ENCODE measurements around the gene DIS3L2.
"Not testable (repeated sequence)": the region's sequence is repeated elsewhere in the genome, so short reads cannot be mapped to it uniquely, and the experiment has no call there.

The DIS3L2 gene

GRCh38 chr2:232102380-232102779 lies 140.9 kb downstream of the DIS3L2 start:
- Histone ChIP-seq H3K4me3 (replicated peaks; ENCODE audit: low read depth, low read length) (no peak overlapping the region), H3K36me3 (ENCODE audit: control insufficient read depth, insufficient read depth, low read length) (no peaks in the 10 kb centered on the region), H3K27me3 (replicated peaks; ENCODE audit: control insufficient read depth, insufficient read depth, low read length) (no peaks in the 10 kb centered on the region)
- no peak for DNase-seq (ENCODE audit: extremely low read depth, insufficient read length)
- no peak for TF ChIP-seq CTCF (IDR thresholded peaks at IDR 0.05; ENCODE audit: insufficient read depth, low read length, poor library complexity, severe bottlenecking)

GRCh38 chr2:232103140-232103737 lies 141.7 kb downstream of the DIS3L2 start:
- H3K27me3 ChIP-seq (replicated peaks; ENCODE audit: control insufficient read depth, insufficient read depth, low read length): no peaks in the 10 kb centered on the region
- H3K36me3 ChIP-seq (ENCODE audit: control insufficient read depth, insufficient read depth, low read length): no peaks in the 10 kb centered on the region
- no peak overlapping the region for H3K4me3 ChIP-seq (replicated peaks; ENCODE audit: low read depth, low read length)
- no peak for TF ChIP-seq CTCF (IDR thresholded peaks at IDR 0.05; ENCODE audit: insufficient read depth, low read length, poor library complexity, severe bottlenecking)
- no peak for DNase-seq (ENCODE audit: extremely low read depth, insufficient read length)

GRCh38 chr2:232104076-232104646 lies 142.6 kb downstream of the DIS3L2 start:
- H3K4me3 ChIP-seq (replicated peaks; ENCODE audit: low read depth, low read length): no peak overlapping the region
- H3K36me3 ChIP-seq (ENCODE audit: control insufficient read depth, insufficient read depth, low read length): no peaks in the 10 kb centered on the region
- no peak for DNase-seq (ENCODE audit: extremely low read depth, insufficient read length)
- TF ChIP-seq CTCF (IDR thresholded peaks at IDR 0.05; ENCODE audit: insufficient read depth, low read length, poor library complexity, severe bottlenecking): no peak
- H3K27me3 ChIP-seq (replicated peaks; ENCODE audit: control insufficient read depth, insufficient read depth, low read length): no peaks in the 10 kb centered on the region

- no peak for DNase-seq (ENCODE audit: extremely low read depth, insufficient read length)
- Histone ChIP-seq H3K27me3 (replicated peaks; ENCODE audit: control insufficient read depth, insufficient read depth, low read length) (no peaks in the 10 kb centered on the region), H3K4me3 (replicated peaks; ENCODE audit: low read depth, low read length) (no peak overlapping the region), H3K36me3 (ENCODE audit: control insufficient read depth, insufficient read depth, low read length) (no peaks in the 10 kb centered on the region)
- TF ChIP-seq CTCF (IDR thresholded peaks at IDR 0.05; ENCODE audit: insufficient read depth, low read length, poor library complexity, severe bottlenecking): no peak
Observed at GRCh38 chr2:232111551-232111950, 150.0 kb downstream of the DIS3L2 start.

GRCh38 chr2:232113821-232114220 lies 152.3 kb downstream of the DIS3L2 start:
- no peaks in the 10 kb centered on the region for H3K36me3 ChIP-seq (ENCODE audit: control insufficient read depth, insufficient read depth, low read length)
- no peak for DNase-seq (ENCODE audit: extremely low read depth, insufficient read length)
- H3K4me3 ChIP-seq (replicated peaks; ENCODE audit: low read depth, low read length): no peak overlapping the region
- H3K27me3 ChIP-seq (replicated peaks; ENCODE audit: control insufficient read depth, insufficient read depth, low read length): no peaks in the 10 kb centered on the region
- TF ChIP-seq CTCF (IDR thresholded peaks at IDR 0.05; ENCODE audit: insufficient read depth, low read length, poor library complexity, severe bottlenecking): no peak

GRCh38 chr2:232115728-232116361 lies 154.3 kb downstream of the DIS3L2 start:
- H3K4me3 ChIP-seq (replicated peaks; ENCODE audit: low read depth, low read length); H3K27me3 ChIP-seq (replicated peaks; ENCODE audit: control insufficient read depth, insufficient read depth, low read length); DNase-seq (ENCODE audit: extremely low read depth, insufficient read length); H3K36me3 ChIP-seq (ENCODE audit: control insufficient read depth, insufficient read depth, low read length): not testable (repeated sequence)

Measured in GM06990 (cell line).